22Rv1 (cell line): Measurements from ENCODE around the gene PCCA.

Experiments
- ZFX ChIP-seq: fragments of 450-650 bp; IDR thresholded peaks from 2 replicates; pipeline ENCODE4 v1.6.1; 2017; ENCODE audit warnings: antibody characterized with exemption, borderline replicate concordance
- TF ChIP-seq, protein P1 (sequence below): fragments of 450-650 bp; IDR thresholded peaks from 2 replicates; pipeline ENCODE4 v1.5.1; 2017; ENCODE audit warnings: mild to moderate bottlenecking

DNA sequence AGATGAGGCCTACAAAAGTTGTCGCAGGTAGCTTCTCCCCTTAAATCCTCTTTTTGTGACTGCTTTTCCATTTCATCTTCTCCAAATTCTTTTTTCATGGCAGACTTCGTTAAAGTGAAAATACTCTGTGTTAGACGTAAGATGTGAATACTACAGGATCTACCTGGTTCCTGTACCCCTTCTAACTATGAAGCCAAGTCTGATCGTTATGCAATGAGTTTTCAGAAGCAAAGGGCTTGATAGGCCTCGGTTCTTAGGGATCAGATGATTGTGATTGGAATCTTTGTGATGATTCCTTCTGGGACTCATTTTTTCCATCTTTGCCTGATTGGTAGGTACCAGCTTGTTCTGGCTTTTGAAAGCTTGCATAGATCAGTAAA, 86.9 kb downstream of the PCCA start:
- TF ChIP-seq, protein P1, sequence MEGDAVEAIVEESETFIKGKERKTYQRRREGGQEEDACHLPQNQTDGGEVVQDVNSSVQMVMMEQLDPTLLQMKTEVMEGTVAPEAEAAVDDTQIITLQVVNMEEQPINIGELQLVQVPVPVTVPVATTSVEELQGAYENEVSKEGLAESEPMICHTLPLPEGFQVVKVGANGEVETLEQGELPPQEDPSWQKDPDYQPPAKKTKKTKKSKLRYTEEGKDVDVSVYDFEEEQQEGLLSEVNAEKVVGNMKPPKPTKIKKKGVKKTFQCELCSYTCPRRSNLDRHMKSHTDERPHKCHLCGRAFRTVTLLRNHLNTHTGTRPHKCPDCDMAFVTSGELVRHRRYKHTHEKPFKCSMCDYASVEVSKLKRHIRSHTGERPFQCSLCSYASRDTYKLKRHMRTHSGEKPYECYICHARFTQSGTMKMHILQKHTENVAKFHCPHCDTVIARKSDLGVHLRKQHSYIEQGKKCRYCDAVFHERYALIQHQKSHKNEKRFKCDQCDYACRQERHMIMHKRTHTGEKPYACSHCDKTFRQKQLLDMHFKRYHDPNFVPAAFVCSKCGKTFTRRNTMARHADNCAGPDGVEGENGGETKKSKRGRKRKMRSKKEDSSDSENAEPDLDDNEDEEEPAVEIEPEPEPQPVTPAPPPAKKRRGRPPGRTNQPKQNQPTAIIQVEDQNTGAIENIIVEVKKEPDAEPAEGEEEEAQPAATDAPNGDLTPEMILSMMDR, result no peak
- TF ChIP-seq ZFX, result no peak
